ENCODE measurements around the gene CAMTA1.
"Not testable (repeated sequence)": the region's sequence is repeated elsewhere in the genome, so short reads cannot be mapped to it uniquely, and the experiment has no call there.

Gene CAMTA1

DNA sequence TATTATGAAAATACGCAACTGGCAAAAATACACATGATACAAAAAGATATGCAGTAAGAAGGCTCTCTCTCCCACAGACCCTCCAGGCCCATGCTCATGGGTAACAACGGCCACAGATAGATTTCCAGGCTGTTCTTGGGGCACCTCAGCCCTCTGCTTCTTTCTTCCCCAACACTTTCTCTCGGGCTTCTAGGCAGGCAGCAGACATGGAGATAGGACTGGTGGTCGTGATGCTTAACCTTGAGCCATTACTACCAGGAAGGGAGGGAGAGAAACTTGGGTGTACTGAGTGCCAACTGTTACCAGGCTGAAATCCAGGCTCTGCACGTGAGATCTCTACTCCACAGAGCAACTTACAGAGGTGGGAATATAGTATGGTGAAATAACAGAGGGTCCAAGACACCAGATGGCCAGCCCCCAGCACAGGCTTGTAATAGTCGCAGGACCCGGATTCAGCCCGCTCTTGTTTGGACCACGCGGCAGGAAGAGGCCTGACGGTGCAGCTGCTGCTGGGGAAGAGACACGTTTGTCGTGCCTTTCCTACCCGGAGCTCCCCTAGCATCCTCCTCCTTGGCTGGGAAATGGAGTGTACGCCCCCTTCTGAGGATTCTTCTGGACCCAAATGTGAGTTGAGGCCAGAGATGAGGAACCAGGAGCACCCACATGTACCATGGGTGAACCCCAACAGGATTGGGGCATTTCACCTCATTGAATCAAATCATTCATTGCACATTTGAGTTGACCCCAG, 544.8 kb downstream of the CAMTA1 start:
- no peak overlapping the region for H3K4me3 ChIP-seq (ENCODE audit: low read length)
- H3K27ac ChIP-seq (ENCODE audit: low read length) = no peak overlapping the region
- no peaks in the 10 kb centered on the region for H3K36me3 ChIP-seq (replicated peaks; ENCODE audit: insufficient read depth, low read length)
- H3K27me3 ChIP-seq (replicated peaks; ENCODE audit: insufficient read depth, low read length) = peaks cover 94% of the 10 kb centered on the region
- no peaks in the 10 kb centered on the region for H3F3A ChIP-seq (ENCODE audit: insufficient read depth, low read length)
- no peaks in the 10 kb centered on the region for H3K9me2 ChIP-seq (replicated peaks; ENCODE audit: insufficient read depth, low read length)
- H3K79me2 ChIP-seq (ENCODE audit: low read length) = no peaks in the 10 kb centered on the region
- DNase-seq = no peak
- no peaks in the 10 kb centered on the region for H3K4me1 ChIP-seq (ENCODE audit: low read length)
- H3K4me2 ChIP-seq (ENCODE audit: low read depth, low read length) = no peak overlapping the region
- no peaks in the 10 kb centered on the region for H3K9me3 ChIP-seq (replicated peaks; ENCODE audit: insufficient read depth, low read length)
- TF ChIP-seq EZH2 (optimal IDR thresholded peaks at IDR 0.05; ENCODE audit: low read depth, low read length) (no peak), EZH2phosphoT487 (IDR thresholded peaks at IDR 0.05; ENCODE audit: low read length) (no peak)
- TF ChIP-seq, protein P1, sequence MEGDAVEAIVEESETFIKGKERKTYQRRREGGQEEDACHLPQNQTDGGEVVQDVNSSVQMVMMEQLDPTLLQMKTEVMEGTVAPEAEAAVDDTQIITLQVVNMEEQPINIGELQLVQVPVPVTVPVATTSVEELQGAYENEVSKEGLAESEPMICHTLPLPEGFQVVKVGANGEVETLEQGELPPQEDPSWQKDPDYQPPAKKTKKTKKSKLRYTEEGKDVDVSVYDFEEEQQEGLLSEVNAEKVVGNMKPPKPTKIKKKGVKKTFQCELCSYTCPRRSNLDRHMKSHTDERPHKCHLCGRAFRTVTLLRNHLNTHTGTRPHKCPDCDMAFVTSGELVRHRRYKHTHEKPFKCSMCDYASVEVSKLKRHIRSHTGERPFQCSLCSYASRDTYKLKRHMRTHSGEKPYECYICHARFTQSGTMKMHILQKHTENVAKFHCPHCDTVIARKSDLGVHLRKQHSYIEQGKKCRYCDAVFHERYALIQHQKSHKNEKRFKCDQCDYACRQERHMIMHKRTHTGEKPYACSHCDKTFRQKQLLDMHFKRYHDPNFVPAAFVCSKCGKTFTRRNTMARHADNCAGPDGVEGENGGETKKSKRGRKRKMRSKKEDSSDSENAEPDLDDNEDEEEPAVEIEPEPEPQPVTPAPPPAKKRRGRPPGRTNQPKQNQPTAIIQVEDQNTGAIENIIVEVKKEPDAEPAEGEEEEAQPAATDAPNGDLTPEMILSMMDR (IDR thresholded peaks at IDR 0.05; ENCODE audit: low read length) = no peak
- no peaks in the 10 kb centered on the region for H4K20me1 ChIP-seq (ENCODE audit: insufficient read depth, low read length)
- H2AFZ ChIP-seq (ENCODE audit: low read length) = no peak overlapping the region
- no peak overlapping the region for H3K9ac ChIP-seq (ENCODE audit: low read length)

GRCh38 chr1:7330726-7331125, 545.5 kb downstream of the CAMTA1 start:
- not testable (repeated sequence) for H3K27ac ChIP-seq (ENCODE audit: low read length); H3K9me3 ChIP-seq (replicated peaks; ENCODE audit: insufficient read depth, low read length); H3K4me1 ChIP-seq (ENCODE audit: low read length); H3K4me2 ChIP-seq (ENCODE audit: low read depth, low read length); H3K79me2 ChIP-seq (ENCODE audit: low read length); DNase-seq; H3K9ac ChIP-seq (ENCODE audit: low read length); H3K36me3 ChIP-seq (replicated peaks; ENCODE audit: insufficient read depth, low read length); H4K20me1 ChIP-seq (ENCODE audit: insufficient read depth, low read length); H3K9me2 ChIP-seq (replicated peaks; ENCODE audit: insufficient read depth, low read length); H2AFZ ChIP-seq (ENCODE audit: low read length); H3K4me3 ChIP-seq (ENCODE audit: low read length); H3F3A ChIP-seq (ENCODE audit: insufficient read depth, low read length)
- H3K27me3 ChIP-seq (replicated peaks; ENCODE audit: insufficient read depth, low read length) = peaks cover 94% of the 10 kb centered on the region

DNA sequence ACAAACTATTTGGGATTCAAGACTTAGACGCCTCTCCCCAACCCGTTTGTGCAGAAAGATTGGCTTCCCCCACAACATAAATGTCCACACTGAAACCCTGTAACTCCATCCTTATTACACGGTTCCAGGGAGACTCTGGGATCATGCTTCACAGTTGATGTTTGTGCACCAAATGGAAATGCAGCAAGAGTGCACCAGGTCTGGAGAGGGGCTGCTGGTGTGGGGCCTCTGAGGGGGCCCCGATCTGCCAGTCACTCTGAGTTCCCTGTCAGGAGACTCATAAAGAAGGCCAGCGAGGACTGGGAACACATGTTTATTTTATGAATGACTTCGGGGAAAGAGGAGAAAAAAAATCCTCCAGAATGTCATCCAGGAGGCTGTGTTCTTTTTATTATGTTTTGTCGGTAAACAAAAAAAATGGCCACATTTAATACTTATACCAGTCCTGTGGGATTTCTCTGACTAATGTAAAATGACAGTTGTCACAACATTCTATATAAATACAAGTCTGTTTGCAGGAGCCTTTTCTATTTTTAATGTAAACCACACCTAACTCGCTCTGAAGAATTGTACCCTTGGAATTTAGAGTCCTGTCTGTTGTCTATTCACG, 546.8 kb downstream of the CAMTA1 start:
- DNase-seq = no peak
- Histone ChIP-seq H3K9me3 (replicated peaks; ENCODE audit: insufficient read depth, low read length) (no peaks in the 10 kb centered on the region), H3K79me2 (ENCODE audit: low read length) (no peaks in the 10 kb centered on the region), H2AFZ (ENCODE audit: low read length) (no peak overlapping the region), H3F3A (ENCODE audit: insufficient read depth, low read length) (no peaks in the 10 kb centered on the region), H3K9ac (ENCODE audit: low read length) (no peak overlapping the region), H3K27ac (ENCODE audit: low read length) (no peak overlapping the region), H3K36me3 (replicated peaks; ENCODE audit: insufficient read depth, low read length) (no peaks in the 10 kb centered on the region), H3K9me2 (replicated peaks; ENCODE audit: insufficient read depth, low read length) (no peaks in the 10 kb centered on the region), H3K4me3 (ENCODE audit: low read length) (no peak overlapping the region), H3K27me3 (replicated peaks; ENCODE audit: insufficient read depth, low read length) (peaks cover 97% of the 10 kb centered on the region), H4K20me1 (ENCODE audit: insufficient read depth, low read length) (no peaks in the 10 kb centered on the region), H3K4me2 (ENCODE audit: low read depth, low read length) (no peak overlapping the region), H3K4me1 (ENCODE audit: low read length) (no peaks in the 10 kb centered on the region)
- TF ChIP-seq EZH2 (optimal IDR thresholded peaks at IDR 0.05; ENCODE audit: low read depth, low read length) = no peak
- TF ChIP-seq, protein P1 (IDR thresholded peaks at IDR 0.05; ENCODE audit: low read length) = no peak
- no peak for TF ChIP-seq EZH2phosphoT487 (IDR thresholded peaks at IDR 0.05; ENCODE audit: low read length)

DNA sequence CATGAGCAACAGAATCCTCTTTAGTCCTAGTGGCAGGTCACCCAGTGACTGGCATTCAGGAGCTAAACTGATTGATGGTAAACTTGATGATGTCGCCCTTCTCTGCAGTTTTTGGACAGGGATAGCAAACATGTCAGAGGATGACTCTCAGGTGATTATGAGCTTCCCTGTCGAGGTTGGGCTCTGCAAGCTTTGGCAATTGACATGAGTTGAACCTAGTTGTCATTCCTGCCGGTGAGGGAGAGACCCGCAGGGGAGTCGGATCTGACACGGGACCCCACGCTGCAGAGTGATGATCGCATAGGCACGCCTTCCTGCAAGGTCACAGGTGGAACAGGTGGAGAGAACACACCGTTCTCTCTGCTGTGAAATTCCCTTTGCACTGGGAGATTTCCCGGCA, 547.8 kb downstream of the CAMTA1 start:
- H2AFZ ChIP-seq (ENCODE audit: low read length) = no peak overlapping the region
- no peak for DNase-seq
- no peaks in the 10 kb centered on the region for H3K9me2 ChIP-seq (replicated peaks; ENCODE audit: insufficient read depth, low read length)
- H3K4me1 ChIP-seq (ENCODE audit: low read length) = no peaks in the 10 kb centered on the region
- no peaks in the 10 kb centered on the region for H3K9me3 ChIP-seq (replicated peaks; ENCODE audit: insufficient read depth, low read length)
- no peak overlapping the region for H3K9ac ChIP-seq (ENCODE audit: low read length)
- no peaks in the 10 kb centered on the region for H4K20me1 ChIP-seq (ENCODE audit: insufficient read depth, low read length)
- H3K36me3 ChIP-seq (replicated peaks; ENCODE audit: insufficient read depth, low read length) = no peaks in the 10 kb centered on the region
- H3F3A ChIP-seq (ENCODE audit: insufficient read depth, low read length) = no peaks in the 10 kb centered on the region
- no peaks in the 10 kb centered on the region for H3K79me2 ChIP-seq (ENCODE audit: low read length)
- no peak overlapping the region for H3K27ac ChIP-seq (ENCODE audit: low read length)
- no peak overlapping the region for H3K4me3 ChIP-seq (ENCODE audit: low read length)
- TF ChIP-seq, protein P1 (IDR thresholded peaks at IDR 0.05; ENCODE audit: low read length) = no peak
- no peak for TF ChIP-seq EZH2phosphoT487 (IDR thresholded peaks at IDR 0.05; ENCODE audit: low read length)
- no peak for TF ChIP-seq EZH2 (optimal IDR thresholded peaks at IDR 0.05; ENCODE audit: low read depth, low read length)
- peaks cover 95% of the 10 kb centered on the region for H3K27me3 ChIP-seq (replicated peaks; ENCODE audit: insufficient read depth, low read length)
- no peak overlapping the region for H3K4me2 ChIP-seq (ENCODE audit: low read depth, low read length)
